HG03280 (cell line): ENCODE results near the gene ACP5.
"Not testable (repeated sequence)": the region's sequence is repeated elsewhere in the genome, so short reads cannot be mapped to it uniquely, and the experiment has no call there.

Experiments used
- ATAC-seq: cut with Tn5 transposase; IDR thresholded peaks from one replicate; pipeline ENCODE4 v1.9.1; 2021; ENCODE audit warnings: mild to moderate bottlenecking, moderate library complexity; ENCODE audit not compliant: unreplicated experiment

Gene ACP5

DNA sequence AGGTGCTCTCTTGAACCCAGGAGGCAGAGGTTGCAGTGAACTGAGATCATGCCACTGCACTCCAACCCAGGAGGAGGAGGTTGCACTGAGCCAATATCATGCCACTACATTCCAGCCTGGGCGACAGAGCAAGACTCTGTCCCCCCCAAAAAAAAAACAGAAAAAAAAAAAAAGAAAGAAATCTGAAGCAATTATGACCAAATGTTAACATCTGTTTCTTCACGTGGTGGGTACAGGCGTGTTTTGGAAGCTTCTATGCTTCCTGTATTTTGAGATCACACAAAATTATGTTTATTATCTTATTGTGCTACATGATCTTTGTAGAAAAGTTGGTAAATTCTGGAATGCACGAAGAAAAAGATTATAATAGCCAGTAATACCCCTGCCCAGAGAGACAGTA is 2.7 kb upstream of the ACP5 start:
- ATAC-seq, result no peak

DNA sequence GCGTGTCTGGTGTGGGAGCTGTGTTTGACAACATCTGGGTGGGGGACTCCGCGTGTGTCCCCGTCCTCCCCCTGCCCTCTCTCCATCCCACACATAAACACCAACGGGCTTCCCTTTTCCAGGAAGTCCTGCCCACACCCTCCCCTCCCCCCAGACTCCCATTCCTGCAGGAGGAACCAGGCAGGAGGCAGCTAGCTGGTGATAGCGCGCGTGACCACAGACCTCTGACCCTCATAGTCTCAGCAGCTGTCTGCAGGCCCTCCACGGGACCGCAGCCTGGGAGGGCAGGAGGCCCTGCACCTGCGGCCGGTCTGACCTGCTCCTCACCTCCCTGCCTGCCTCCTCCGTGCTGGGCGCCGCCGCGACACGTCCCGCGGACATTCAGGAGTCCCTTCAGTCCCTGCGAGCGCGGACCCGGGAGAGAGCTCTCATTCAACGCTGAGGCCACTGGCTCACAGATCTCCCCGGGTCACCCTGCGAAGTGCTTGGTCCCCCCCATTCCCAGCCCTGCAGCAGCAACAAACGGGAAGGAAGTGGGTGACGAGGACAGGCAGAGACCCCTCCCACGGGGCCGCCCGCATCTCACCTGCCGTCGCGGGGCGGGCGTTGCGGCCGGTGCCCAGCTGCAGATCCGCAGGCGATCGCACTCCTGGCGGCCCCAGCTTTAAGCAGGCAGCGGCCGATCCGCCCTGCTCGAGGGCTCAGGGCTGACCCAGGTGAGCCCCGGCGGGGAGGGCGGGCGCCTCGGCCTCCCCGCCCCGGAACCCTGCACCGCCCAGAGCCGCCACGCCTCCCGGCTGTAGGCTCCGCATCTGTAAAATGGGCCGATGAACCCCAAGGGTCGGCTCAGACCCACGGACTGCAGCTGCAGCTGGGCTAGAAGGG is 1.1 kb upstream of the ACP5 start:
- peak; percentile 37 for ATAC-seq

DNA sequence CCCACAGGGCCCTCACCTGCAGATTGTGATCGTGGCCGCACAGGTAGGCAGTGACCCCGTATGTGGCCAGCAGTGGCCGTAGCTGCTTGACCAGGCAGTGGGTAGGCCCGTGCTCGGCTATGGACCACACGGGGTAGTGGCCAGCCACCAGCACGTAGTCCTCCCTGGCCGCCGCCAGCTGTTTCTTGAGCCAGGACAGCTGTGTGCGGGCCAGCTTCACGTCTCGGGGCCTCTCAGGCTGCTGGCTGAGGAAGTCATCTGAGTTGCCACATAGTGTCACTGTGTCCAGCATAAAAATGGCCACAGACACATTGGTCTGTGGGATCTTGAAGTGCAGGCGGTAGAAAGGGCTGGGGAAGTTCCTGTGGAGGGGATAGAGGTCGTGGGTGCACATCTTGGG is 1.2 kb downstream of the ACP5 start:
- no peak for ATAC-seq

DNA sequence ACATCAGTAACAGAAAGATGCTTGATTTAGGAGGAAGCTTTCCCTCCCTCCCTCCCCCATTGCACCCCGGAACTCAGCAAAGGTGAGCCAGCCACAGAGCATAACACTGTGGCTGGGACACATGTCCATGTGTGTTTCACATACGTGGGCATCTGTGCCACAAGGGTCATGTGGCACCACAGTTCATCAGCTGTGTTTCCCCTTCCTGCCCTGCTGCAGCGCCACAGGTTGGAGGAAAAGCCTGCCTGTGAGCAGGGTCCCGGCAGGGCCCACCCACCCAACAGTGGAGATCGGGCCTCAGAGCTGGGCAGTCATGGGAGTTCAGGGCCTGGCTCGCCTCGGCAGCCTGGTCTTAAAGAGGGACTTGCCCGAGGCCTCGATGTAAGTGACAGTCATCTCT is 2.8 kb downstream of the ACP5 start:
- ATAC-seq, result no peak

DNA sequence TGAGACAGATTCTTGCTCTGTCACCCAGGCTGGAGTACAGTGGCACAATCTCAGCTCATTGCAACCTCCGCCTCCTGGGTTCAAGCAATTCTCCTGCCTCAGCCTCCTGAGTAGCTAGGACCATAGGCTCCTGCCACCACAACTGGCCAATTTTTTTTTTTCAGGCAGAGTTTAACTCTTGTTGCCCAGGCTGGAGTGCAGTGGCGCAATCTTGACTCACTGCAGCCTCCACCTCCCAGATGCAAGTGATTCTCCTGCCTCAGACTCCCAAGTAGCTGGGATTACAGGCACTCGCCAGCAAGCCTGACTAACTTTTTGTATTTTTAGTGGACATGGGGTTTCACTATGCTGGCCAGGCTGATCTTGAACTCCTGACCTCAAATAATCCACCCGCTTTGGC is 3.7 kb downstream of the ACP5 start:
- not testable (repeated sequence) for ATAC-seq

DNA sequence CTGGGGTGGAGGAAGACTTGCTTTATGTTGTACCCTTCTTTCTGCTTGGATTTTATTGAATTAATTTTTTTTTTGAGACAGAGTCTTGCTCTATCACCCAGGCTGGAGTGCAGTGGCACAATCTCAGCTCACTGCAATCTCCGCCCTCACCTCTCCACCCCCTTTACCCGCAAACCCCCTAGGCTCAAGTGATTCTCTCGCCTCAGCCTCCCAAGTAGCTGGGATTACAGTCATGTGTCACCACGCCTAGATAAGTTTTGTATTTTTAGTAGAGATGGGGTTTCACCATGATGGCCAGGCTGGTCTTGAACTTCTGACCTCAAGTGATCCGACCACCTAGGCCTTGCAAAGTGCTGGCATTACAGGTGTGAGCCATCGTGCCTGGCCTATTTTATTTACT is 4.1 kb downstream of the ACP5 start:
- not testable (repeated sequence) for ATAC-seq

DNA sequence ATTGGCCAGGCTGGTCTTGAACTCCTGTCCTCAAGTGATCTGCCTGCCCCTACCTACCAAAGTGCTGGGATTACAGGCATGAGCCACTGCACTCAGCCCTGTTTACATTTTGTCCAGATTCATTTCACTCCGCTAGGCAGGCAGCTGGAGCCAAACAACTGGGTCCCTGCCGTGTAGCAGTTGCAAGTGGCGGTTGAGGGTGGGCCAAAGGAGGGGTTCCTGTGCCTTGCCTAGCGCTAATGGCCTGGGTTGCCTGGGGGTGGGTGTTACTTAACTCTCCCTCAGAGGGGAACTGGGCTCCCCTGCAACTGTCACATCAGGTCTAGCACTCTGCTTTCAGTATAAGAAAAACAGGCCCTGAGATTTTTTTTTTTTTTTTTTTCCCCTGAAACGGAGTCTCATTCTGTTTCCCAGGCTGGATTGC is 7.4 kb downstream of the ACP5 start:
- no peak for ATAC-seq

DNA sequence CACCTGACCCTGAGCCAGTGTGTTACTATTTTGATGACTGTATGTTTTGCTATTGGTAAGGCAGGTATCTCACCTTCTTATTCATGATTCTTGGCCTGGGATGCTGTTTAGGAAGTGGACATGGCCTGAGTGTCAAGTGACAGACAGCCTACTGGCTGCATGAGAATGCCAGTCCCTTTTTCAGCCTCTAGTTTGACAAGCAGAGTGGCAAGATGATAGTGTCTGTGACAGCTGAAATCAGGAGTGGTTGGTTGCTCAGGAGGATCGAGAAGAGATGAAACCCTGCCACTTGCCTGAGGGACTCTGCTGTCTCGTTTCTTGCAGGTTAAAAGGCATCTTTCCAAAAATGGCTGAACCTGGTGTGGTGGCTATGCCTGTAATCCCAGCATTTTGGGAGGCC is 11.3 kb downstream of the ACP5 start:
- ATAC-seq, result no peak

DNA sequence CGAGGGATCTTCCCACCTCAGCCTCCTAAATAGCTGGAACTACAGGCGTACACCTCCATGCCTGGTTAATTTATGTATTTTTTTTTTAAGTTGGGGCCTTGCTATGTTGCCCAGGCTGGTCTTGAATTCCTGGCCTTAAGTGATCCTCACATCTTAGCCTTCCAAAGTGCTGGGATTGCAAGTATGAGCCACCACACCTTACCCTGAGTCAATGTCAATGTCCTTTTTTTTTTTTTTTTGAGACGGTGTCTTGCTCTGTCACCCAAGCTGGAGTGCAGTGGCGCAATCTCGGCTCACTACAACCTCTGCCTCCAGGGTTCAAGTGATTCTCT is 11.8 kb downstream of the ACP5 start:
- not testable (repeated sequence) for ATAC-seq

DNA sequence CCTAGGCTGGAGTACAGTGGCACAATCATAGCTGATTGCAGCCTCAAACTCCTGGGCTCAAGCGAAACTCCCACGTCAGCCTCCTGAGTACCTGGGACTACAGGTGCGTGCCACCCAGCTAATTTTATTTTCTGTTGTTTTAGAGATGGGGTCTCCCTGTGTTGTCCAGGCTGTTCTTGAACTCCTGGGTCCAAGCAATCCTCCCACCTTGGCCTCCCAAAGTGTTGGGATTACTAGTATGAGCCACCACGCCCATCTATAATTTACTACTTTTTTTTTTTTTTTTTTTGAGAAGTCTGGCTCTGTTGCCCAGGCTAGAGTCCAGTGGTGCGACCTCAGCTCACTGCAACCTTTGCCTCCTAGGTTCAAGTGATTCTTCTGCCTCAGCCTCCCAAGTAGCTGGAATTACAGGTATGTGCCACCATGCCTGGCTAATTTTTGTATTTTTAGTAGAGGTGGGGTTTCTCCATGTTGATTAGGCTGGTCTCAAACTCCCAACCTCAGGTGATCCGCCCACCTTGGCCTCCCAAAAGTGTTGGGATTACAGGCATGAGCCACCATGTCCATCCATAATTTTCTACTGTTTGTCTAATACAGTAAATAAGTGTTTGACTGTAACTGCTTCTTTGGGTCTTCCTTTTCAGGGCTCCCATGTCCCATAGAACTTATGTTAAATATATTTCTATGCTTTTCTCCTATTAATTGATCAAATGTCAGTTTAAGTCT is 13.2 kb downstream of the ACP5 start:
- not testable (repeated sequence) for ATAC-seq

DNA sequence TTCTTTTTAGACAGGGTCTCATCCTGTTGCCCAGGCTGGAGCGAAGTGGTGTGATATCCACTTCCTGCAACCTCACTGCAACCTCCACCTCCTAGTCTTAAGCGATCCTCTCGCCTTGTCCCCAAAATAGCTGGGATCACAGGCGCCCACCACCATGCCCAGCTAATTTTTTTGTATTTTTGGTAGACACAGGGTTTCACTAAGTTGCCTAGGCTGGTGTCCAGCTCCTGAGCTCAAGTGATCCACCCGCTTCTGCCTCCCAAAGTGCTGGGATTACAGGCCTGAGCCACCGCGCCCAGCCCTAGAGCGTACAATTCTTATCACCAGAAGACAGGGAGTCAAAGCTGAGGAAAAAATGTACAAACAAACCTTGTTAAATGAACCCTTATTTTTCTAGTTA is 13.9 kb downstream of the ACP5 start:
- no peak for ATAC-seq

DNA sequence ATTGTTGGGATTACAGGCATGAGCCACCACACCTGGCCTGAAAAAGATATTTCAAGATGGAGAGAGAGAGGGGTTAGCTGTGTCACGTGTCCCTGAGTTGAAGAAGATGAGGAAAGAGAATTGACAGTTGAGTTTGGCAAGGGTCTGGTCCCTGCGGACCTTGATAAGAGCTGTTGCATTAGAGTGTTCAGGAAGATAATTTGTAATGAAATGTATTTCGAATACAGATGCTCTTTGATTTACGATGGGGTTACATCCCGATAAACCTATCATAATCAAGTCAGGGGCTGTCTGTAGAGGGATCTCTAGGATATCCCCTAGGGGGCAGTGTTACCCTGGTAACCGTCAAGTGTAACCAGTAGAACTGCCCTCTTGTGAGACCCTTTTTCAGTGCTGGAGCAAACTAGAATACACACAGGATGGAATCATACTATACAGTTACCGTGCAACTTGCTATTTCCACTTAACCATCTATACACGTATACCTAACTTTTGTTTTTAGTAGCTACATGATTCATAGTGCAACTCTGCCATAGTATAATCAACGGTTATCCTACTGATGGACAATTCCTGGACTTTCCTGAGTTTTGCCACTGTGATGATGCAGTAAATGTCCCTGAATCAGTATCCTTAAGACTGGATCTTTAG is 16.9 kb downstream of the ACP5 start:
- peak; percentile 35 for ATAC-seq

DNA sequence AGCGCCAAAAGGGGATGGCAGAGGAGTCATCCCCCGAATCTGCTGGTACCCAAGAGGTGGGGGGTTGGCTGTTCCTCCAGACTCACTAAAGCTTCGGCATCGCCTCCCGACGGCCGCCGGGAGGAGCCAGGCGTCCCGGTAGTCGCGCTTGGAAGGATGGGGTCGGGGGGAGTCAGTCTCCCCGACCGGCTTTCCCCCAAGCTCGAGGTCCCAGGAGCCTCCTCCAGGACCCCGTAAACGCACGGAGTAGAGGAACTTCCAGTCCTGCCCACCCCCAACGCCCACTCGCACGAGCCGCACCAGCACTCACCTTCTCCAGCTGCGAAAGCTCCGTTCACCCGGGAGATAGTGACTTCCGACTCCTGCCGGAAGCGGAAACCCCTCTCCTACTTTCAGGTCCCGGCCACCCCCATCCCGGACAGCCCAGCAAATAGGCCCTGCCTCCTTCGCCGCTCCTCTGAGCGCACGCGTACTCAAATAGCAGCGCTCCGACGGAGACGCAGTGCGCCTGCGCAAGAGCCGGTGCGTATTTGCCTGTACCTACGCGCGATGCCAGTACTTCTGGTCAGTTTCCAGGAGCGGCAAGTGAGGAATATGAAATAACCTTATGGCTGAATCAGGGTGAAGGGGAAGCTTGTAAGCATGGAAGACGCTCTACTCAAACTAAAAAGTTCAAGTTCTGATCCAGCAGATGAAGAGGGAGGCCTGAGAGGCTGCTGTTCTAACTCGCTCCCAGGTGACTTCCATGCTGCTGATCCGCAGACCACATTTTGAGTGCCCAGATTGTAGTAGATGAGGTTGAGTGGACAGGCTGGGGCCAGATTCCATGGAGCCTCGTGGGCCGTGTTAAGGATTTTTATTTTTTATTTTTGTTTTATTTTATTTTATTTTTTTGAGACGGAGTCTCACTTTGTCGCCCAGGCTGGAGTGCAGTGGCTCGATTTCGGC is 18.3 kb downstream of the ACP5 start, which contains the start of gene ELOF1:
Gene ELOF1, minus strand, starts transcription at position 350 of the 948 bp plus-strand sequence. CDS start 4,883 bp downstream, outside the sequence.
- ATAC-seq, result peak; percentile 86

DNA sequence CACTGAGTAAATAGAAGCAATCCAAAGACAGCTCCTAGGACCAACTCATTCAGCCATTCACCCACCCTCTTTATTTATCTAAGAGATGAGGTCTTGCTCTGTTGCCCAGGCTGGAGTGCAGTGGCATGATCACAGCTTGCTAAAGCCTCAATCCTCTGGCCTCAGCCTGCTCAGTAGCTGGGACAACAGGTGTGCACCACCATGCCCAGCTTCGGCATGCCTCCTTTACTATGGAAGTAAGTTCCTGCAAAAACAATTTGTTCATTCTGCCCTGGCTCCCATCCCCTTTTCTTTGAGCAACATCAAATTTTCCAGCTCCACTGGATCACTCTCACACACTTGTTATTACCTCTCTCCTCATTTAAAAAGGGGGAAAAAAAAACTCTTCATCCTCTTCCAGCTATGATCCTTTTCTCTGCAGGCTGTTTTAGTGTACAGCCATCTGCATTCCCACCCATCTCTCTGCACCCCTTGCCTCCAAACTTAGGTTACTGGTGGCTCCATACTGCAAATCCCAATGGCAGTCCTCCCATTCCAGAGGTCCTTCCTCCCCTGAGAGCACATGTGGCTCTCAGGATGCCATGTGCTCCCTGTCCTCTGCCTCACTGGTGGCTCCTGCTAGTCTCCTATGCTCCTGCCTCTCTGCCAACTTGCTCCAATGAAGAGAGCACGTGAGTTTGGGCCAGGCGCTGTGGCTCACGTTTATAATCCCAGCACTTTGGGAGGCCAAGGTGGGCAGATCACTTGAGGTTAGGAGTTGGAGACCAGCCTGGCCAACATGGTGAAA is 20.6 kb downstream of the ACP5 start:
- ATAC-seq, result no peak

DNA sequence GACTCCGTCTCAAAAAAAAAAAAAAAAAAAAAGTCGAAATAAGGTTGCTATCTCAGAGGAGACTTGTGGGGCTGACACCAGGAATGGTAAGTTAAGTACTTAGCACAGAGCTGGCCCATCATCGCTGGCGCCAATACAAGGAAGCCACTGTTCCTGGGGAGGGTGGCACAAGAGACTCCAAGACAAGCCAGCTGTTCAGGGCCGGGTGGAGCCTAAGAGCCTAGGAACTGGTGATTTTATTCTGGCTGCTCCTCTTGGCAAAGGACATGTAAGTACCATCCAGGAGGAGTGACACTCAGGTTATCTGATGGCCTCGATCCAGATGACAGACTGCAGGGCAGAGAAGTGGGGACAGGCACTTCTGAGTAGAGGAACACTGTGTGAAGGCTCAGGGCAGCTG is 22.2 kb downstream of the ACP5 start:
- no peak for ATAC-seq

DNA sequence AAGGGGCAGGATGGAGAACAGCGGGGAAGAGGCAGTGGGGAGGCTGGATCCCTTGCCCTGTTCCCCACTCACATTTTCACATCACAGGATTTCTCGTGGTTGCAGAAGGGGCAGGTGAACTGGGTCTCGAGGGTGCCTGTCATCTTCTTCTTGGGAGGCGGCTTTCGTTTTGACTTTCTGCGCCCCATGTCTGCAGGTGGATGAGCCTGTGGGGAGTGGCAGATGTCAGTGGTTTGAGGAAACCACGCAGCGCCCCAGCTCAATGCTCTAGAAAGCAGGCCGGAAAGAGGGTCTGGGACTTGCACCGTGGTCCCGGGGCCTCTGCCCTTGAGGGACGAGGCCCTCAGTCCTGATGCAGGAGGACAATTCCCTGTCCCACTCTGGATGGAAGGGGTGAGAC is 23.3 kb downstream of the ACP5 start:
- no peak for ATAC-seq

DNA sequence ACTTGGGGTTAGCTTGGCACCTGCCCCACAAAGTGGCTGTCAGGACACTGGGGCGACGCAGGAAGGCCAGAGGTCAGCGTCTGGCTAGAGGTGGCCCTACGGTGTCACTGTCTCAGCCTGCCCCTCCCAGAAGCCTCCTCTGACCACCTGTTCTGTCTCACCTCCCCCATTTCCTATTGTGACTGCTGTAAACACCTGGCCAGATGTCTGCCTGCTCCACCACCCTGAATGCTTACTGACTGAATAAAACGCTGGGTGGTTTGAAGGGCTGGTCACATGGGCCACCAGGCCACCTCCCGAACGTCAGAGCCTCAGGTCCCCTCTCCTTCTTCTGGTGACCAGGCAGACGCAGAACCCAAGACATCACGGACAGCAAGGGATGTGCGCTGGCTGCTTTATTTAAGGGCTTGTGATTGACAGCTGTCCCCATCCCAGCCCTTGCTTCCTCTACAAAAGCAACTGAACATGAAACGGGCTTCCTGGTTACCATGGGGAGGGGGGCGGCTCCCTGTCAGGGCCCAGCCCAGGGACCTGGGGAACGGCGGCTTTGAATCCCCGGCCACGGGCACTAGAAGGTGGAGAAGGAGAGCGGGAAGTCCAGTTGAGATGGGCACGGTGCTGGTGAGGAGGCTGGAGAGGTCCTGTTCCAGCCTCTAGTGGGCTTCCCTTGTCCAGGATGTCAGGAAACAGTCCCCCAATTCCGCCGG is 24.6 kb downstream of the ACP5 start:
- ATAC-seq, result no peak

DNA sequence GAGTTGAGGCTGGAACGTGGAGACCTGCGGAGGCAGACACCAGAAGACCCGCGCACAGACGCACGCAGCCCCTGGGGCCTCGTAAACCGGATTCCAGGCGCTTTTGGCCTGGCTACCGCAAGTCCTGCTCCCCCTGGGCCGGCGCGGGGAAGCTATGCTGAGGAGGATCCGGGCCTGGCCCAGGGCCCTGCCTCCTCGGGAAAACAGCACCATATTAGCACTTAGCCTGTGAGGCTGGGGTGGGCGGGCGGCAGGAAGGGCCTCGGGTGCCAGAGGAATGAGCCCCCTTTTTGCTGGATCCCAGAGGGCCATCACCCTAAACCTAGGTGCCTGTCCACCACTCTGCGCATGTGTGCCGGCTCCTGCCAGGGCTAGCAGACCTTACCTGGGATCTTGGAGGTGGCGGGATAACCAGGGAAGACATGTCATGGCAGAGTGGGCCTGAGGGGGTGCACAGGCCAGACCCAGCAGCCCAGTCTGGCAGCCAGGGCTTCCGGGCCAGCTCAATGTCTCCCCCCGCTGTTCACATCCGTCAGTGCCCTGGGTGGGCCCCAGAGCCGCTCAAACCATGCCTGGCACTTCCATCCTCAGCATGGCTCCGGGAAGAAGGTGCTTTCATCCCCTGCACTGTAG is 25.7 kb downstream of the ACP5 start:
- ATAC-seq, result no peak

DNA sequence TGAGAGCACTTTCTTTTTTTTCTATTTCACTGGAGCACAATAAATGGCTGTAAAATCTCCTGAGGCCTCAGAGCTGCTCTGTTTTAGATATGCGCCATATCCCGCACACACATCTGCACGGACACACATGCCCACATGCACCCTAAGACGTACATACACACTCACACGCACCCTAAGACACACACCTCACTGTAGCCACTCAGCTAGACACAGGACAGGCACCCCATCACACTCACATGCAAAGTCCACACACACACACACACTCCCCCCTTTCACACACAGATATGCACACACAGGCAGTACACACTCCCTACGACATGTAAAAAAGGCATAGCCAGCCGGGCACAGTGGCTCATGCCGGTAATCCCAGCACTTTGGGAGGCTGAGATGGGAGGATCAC is 27.2 kb downstream of the ACP5 start:
- ATAC-seq, result no peak
